CD4-positive, alpha-beta T cell treated with Interleukin-12 subunit alpha and Interleukin-12 subunit beta, for 1 hour (primary cell): ENCODE measurements around the gene HNRNPK.

Experiments
- DNase-seq: peaks from one replicate; pipeline ENCODE4 v3.0.0-alpha.2; 2020

Gene HNRNPK

DNA sequence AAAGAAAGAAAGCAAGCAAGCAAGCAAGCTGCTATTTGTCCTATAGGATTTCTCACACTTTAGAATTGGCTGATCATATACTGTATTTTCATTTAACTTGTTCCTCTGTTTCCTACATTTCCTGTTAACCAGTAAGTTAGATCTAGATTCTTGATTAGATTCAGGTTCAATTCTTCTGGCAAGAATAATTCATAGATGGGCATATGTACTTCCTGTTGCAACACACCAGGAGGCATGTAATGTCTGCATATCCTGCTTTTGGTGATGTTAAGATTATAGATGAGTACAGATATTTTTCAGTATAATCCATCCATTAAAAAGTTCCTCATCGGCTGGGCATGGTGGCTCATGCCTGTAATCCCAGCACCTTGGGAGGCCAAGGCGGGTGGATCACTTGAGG, 48.0 kb downstream of the HNRNPK start:
- no peak for DNase-seq

DNA sequence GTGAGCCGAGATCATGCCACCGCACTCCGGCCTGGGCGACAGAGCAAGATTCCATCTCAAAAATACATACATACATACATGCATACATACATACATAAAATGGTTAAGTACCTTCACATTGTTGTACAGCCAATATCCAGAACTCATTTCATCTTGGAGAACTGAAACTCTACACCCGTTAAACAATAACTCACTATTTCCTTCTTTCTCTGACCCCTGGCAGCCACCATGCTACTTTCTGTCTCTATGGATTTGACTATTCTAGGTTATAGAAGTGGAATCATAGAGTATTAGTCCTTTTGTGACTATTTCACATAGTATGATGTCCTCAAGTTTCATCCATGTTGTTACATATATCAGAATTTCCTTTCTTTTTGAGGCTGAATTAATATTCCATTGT, 49.1 kb downstream of the HNRNPK start:
- no peak for DNase-seq

DNA sequence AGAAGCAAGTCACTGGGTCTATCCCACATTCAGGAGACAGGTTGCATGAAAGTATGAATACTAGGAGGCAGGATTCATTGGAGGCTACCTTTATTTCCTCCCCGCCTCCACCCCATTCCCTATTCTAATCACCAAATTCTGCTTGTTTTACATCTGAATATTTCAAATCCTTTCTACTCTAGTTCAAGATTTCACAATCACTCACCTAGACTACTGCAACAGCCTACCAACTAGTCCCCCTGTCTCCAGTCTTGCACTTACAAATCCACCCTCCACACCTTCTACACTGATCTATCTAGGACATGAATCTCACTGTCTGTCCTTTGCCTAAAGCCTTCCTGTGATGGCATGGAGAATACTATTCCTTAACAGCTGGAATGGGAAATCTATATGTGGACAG, 52.4 kb downstream of the HNRNPK start:
- DNase-seq, result no peak

DNA sequence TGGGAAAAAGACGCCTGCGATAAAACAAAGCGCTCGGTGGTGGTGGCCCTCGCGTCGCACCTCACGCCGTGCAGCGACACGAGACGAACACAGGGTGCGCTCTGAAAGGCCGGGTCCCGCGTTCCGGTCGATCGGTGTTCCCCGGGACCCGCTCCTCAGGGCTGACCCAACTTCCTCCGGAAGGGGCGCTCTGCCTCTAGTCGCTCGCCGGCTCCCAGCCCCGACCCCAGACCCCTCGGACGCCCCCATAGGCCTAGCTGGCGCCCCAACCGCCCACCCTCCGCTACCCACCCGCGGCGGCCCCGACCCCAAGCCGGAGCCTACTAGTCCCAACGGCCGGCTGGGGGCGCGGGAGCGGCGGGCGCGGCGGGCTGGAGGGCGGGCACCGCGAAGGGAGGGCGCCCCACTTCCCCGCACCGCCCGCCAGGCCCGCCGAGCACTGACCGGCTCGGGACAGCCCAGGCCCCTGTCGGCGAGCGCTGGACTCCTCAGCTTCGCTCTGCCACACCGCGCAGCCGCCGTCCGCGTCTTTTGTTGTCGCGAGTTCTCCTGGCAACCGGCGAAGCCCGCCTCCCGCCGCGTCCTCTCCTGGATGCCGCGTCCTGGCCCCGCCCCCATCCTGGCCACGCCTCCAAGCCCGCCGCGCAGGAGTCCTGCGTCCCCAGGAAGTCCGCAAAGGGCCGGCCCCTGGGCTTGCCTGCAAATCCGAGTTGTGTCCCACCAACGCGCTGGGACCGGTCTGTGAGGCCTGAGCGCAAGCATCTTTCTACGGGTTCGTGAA, 58.9 kb downstream of the HNRNPK start, which contains the start of gene KIF27:
Gene KIF27, minus strand, starts transcription at position 506 of the 781 bp plus-strand sequence. CDS start 5,841 bp downstream, outside the sequence.
- DNase-seq, result peak; percentile 96

DNA sequence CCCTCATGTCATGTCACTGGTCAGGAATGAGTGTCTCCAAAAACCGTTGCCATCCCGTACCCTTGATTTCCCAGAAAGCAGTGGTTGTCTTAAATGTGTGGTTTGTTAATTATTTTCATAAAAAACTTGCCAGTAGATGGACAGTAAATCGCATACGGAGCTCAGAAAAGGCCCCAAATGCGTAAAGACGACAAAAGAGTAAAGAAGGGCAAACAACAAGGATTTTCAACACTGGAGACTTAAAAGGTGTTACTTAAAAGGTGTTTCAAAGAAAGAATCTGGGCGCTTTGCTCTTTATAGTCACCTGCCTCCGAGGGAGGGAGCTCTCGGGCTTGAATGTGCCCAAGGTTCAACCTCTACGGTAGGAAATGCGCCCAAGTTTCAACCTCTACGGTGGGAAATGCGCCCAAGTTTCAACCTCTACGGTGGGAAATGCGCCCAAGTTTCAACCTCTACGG, 59.5 kb downstream of the HNRNPK start:
- DNase-seq, result peak; percentile 73

DNA sequence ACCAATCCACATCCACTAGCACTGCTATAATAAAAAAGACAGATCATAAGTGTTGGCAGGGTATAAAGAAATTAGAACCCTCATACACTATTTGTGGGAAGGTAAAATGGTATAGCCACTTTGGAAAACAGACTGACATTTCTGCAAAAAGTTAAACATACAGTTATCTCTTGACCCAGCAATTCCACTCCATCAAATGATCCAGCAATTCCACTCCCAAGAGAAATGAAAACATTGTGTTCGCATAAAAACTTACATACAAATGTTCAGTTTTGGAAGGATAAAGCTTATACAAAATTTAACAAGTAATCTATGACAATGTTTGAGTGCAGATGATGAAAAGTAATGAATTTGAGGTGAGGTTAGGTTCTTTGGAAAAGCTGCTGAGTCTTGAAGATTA, 60.9 kb downstream of the HNRNPK start:
- DNase-seq, result no peak
